C4-2B (cell line): Measurements from ENCODE around the gene CCDC28A.

Source experiments
- ZFX ChIP-seq: fragments of 450-650 bp; IDR thresholded peaks from 2 replicates; pipeline ENCODE4 v1.6.1; 2017
- TF ChIP-seq, protein P1 (sequence below): fragments of 450-650 bp; conservative IDR thresholded peaks from 2 replicates; pipeline ENCODE4 v1.5.1; 2017; ENCODE audit warnings: mild to moderate bottlenecking

- TF ChIP-seq, protein P1, sequence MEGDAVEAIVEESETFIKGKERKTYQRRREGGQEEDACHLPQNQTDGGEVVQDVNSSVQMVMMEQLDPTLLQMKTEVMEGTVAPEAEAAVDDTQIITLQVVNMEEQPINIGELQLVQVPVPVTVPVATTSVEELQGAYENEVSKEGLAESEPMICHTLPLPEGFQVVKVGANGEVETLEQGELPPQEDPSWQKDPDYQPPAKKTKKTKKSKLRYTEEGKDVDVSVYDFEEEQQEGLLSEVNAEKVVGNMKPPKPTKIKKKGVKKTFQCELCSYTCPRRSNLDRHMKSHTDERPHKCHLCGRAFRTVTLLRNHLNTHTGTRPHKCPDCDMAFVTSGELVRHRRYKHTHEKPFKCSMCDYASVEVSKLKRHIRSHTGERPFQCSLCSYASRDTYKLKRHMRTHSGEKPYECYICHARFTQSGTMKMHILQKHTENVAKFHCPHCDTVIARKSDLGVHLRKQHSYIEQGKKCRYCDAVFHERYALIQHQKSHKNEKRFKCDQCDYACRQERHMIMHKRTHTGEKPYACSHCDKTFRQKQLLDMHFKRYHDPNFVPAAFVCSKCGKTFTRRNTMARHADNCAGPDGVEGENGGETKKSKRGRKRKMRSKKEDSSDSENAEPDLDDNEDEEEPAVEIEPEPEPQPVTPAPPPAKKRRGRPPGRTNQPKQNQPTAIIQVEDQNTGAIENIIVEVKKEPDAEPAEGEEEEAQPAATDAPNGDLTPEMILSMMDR: no peak
- no peak for TF ChIP-seq ZFX
These were observed 24.4 kb downstream of the CCDC28A start for GRCh38 chr6:138797806-138798446.
